H1 (cell line): ENCODE results near the gene GABPA. TPM values are rescaled to one million over a fixed set of nuclear protein-coding genes. Genes with fewer than 3 reads are reported as not detected.

Source experiments
- BACH1 ChIP-seq: IDR thresholded peaks from 2 replicates; pipeline ENCODE4 v1.6.1; 2012; ENCODE audit warnings: low read length, improper control_type of control experiment
- CHD7 ChIP-seq: fragments of 300-600 bp; sonication (generic); IDR thresholded peaks from 2 replicates; pipeline ENCODE4 v1.7.1; 2012; ENCODE audit warnings: low read length, moderate library complexity, mild to moderate bottlenecking, inconsistent platforms; ENCODE audit not compliant: insufficient replicate concordance
- CTBP2 ChIP-seq: IDR thresholded peaks from 2 replicates; pipeline ENCODE4 v1.7.0; 2011; ENCODE audit warnings: borderline replicate concordance, mild to moderate bottlenecking, moderate library complexity, mixed read lengths, low read length; ENCODE audit not compliant: insufficient read depth, insufficient read length
- FOSL1 ChIP-seq: IDR thresholded peaks from 2 replicates; pipeline ENCODE4 v1.6.1; 2011; ENCODE audit warnings: mild to moderate bottlenecking, low read depth, low read length, moderate library complexity; ENCODE audit not compliant: insufficient read depth
- NANOG ChIP-seq: IDR thresholded peaks from 2 replicates; pipeline ENCODE4 v1.6.1; 2011; ENCODE audit warnings: low read length, low read depth, mild to moderate bottlenecking, inconsistent platforms; ENCODE audit not compliant: insufficient read depth, poor library complexity, severe bottlenecking
- POLR2A ChIP-seq, 2 experiments: IDR thresholded peaks; 1 replicate in 1 of 2; 2 replicates in 1 of 2; pipeline ENCODE4 v1.6.1; 2011; ENCODE audit warnings: low read depth in 2 of 2, low read length in 2 of 2, mild to moderate bottlenecking in 2 of 2; ENCODE audit errors: control extremely low read depth in 1 of 2
- RBBP5 ChIP-seq: IDR thresholded peaks from 2 replicates; pipeline ENCODE4 v1.7.1; 2012; ENCODE audit warnings: low read depth, mild to moderate bottlenecking, inconsistent platforms, low read length, moderate library complexity, borderline replicate concordance
- RFX5 ChIP-seq: IDR thresholded peaks from 2 replicates; pipeline ENCODE4 v1.6.1; 2011; ENCODE audit warnings: low read depth, low read length, improper control_type of control experiment, borderline replicate concordance
- RNF2 ChIP-seq: fragments of 200-900, 300-1000 bp; sonication (generic); IDR thresholded peaks from 2 replicates; pipeline ENCODE4 v1.7.1; 2016; ENCODE audit warnings: borderline replicate concordance, low read depth, mild to moderate bottlenecking, antibody characterized with exemption, low read length; ENCODE audit not compliant: poor library complexity, severe bottlenecking; ENCODE audit errors: missing control alignments
- SP1 ChIP-seq: IDR thresholded peaks from 2 replicates; pipeline ENCODE4 v1.6.1; 2011; ENCODE audit warnings: low read depth, low read length
- YY1 ChIP-seq: IDR thresholded peaks from 2 replicates; pipeline ENCODE4 v1.6.1; 2011; ENCODE audit warnings: low read depth, mild to moderate bottlenecking, low read length
- polyA plus RNA-seq, 7 experiments: library from polyadenylated mRNA; depleted of rRNA in 3 of 7; stranded (reverse) in 5 of 7; unstranded in 2 of 7; fragments of >200 nt in 5 of 7; fragments of 200-250 nt in 2 of 7; gene quantifications; 1 replicate in 5 of 7; 2 replicates in 1 of 7; 4 replicates in 1 of 7; pipeline versions ENCODE4 v1.2.1 to v1.2.3, GENCODE V29; 2011 to 2013; ENCODE audit warnings: missing spikeins in 2 of 7, mixed read lengths in 2 of 7
- total RNA-seq: library from RNA; stranded (reverse); fragmentation: NEBNext Ultra II Directional; extraction: Animal tissue kit (Norgen Biotek cat#: 25700); gene quantifications from 2 replicates; pipeline ENCODE4 v1.2.1, GENCODE V29; 2021
- TF ChIP-seq, protein P1 (sequence below): IDR thresholded peaks from 2 replicates; pipeline ENCODE4 v1.6.1; 2012; ENCODE audit warnings: inconsistent platforms

GABPA gene
- total and polyA plus RNA-seq, 2 of the 8 experiments (the other 6 are each of a cell fraction or from before 2014, with no cell fraction given), result 5.2 to 22.2 TPM

GRCh38 chr21:25750085-25750484 lies 15.3 kb downstream of the GABPA start (continued):
- TF ChIP-seq CHD7 (no peak), SP1 (no peak), FOSL1 (no peak), RNF2 (no peak), POLR2A (IDR thresholded peaks at IDR 0.05; ENCODE audit: control extremely low read depth in 1 of 2, low read depth in 2 of 2, low read length in 2 of 2) (no peak), NANOG (no peak), BACH1 (no peak), RFX5 (no peak), CTBP2 (no peak), YY1 (no peak), RBBP5 (no peak)
- TF ChIP-seq, protein P1, sequence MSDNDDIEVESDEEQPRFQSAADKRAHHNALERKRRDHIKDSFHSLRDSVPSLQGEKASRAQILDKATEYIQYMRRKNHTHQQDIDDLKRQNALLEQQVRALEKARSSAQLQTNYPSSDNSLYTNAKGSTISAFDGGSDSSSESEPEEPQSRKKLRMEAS, result no peak
